ENCODE measurements around the gene PTPRE.

The PTPRE gene

GRCh38 chr10:128029290-128029651, 122.4 kb downstream of the PTPRE start:
- no peak for DNase-seq

GRCh38 chr10:128029731-128030369, 122.9 kb downstream of the PTPRE start:
- DNase-seq: no peak

GRCh38 chr10:128030498-128031072, 123.7 kb downstream of the PTPRE start:
- no peak for DNase-seq

- no peak for DNase-seq
These were observed 124.3 kb downstream of the PTPRE start for GRCh38 chr10:128031216-128031615.

GRCh38 chr10:128032466-128032865, 125.6 kb downstream of the PTPRE start:
- DNase-seq: no peak

- no peak for DNase-seq
These were observed 128.7 kb downstream of the PTPRE start for GRCh38 chr10:128035557-128035973.

GRCh38 chr10:128036011-128036615, 129.2 kb downstream of the PTPRE start:
- no peak for DNase-seq

- DNase-seq: no peak
These were observed 130.0 kb downstream of the PTPRE start for GRCh38 chr10:128036746-128037543.

GRCh38 chr10:128040096-128040495, 133.2 kb downstream of the PTPRE start:
- no peak for DNase-seq

- no peak for DNase-seq
These were observed 133.8 kb downstream of the PTPRE start for GRCh38 chr10:128040681-128041080.

GRCh38 chr10:128042131-128042610, 135.3 kb downstream of the PTPRE start:
- no peak for DNase-seq

- no peak for DNase-seq
These were observed 136.5 kb downstream of the PTPRE start for GRCh38 chr10:128043259-128044045.

- no peak for DNase-seq
These were observed 137.3 kb downstream of the PTPRE start for GRCh38 chr10:128044186-128044585.

GRCh38 chr10:128044961-128045832, 138.3 kb downstream of the PTPRE start:
- DNase-seq: no peak

- no peak for DNase-seq
These were observed 138.9 kb downstream of the PTPRE start for GRCh38 chr10:128045833-128046120.

GRCh38 chr10:128046156-128046952, 139.5 kb downstream of the PTPRE start:
- DNase-seq: no peak

GRCh38 chr10:128046953-128047290, 140.0 kb downstream of the PTPRE start:
- no peak for DNase-seq

GRCh38 chr10:128047351-128047750, 140.4 kb downstream of the PTPRE start:
- no peak for DNase-seq

GRCh38 chr10:128047991-128048818, 141.3 kb downstream of the PTPRE start:
- DNase-seq: no peak

GRCh38 chr10:128048819-128049210, 141.9 kb downstream of the PTPRE start:
- DNase-seq: no peak

Measured in NCI-H1417 (cell line).